Lower leg skin (tissue), 4 donors: ENCODE data around the gene HDAC9. TPM values are rescaled to one million over a fixed set of nuclear protein-coding genes. Genes with fewer than 3 reads are reported as not detected.
A peak's percentile ranks its signal among the peaks of the same experiment; 100 is the strongest.

Experiments used
- DNase-seq, 2 donors: peaks; one replicate each; pipeline ENCODE4 v3.0.0-alpha.2; 2019; ENCODE audit warnings: low spot score in 2 of 2
- H3K4me3 ChIP-seq: fragments of 200-600 bp; sonication (generic); 2 replicates; pipeline ENCODE4 v1.5.1; 2017; ENCODE audit warnings: mild to moderate bottlenecking, low read depth; ENCODE audit not compliant: poor library complexity, severe bottlenecking
- POLR2A ChIP-seq, 2 donors: fragments of 450-650 bp; IDR thresholded peaks; one replicate each; pipeline ENCODE4 v1.6.1; 2016 to 2017; ENCODE audit warnings: antibody characterized with exemption in 2 of 2, mild to moderate bottlenecking in 1 of 2, moderate library complexity in 1 of 2
- WGBS, 2 donors: methylation state at CpG; one replicate each; pipeline ENCODE4 v1.1.5; 2018; 5-methylcytosine and 5-hydroxymethylcytosine counted together
- intact Hi-C: fragments of 100-400 bp; cut with DNase I; formaldehyde crosslinking; loops from one replicate; pipeline ENCODE4 v1.15.0; 2023; ENCODE audit warnings: low total_unique reads
- total RNA-seq, 4 donors: library from RNA; depleted of rRNA; stranded (reverse); fragments of >200 nt; gene quantifications; one replicate each; pipeline ENCODE4 v1.1.0, GENCODE V29; 2016
- TF ChIP-seq, protein P1 (sequence below), 3 donors: fragments of 450-650 bp; IDR thresholded peaks; one replicate each; pipeline ENCODE4 v1.5.1; 2016; ENCODE audit warnings: antibody characterized with exemption in 3 of 3, mild to moderate bottlenecking in 3 of 3, moderate library complexity in 2 of 3

HDAC9 gene
- total RNA-seq, 4 donors from 2014 or later = 3.1 to 5.5 (median 4.7) TPM

DNA sequence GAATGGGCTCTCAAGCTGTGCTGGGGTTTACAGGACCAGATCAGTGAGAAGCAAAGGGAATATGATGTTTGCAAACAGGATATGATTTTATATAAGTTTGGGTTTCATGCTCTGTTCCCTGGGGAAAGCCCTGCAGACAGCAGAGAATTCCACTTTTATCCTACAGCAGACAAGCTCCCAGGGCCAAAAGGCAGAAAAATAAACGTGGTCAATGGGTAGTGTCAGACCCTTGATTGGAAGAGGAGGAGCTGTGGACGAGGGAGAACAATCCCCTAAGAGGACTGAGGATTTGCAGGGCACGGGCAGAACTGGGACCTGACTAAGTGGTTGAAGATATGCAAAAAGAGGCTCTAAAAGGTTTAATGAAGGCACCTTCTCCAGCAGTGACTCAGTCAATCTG is 275.3 kb downstream of the HDAC9 start:
- no peak for DNase-seq
- no peak for TF ChIP-seq POLR2A (IDR thresholded peaks at IDR 0.05)
- TF ChIP-seq, protein P1, sequence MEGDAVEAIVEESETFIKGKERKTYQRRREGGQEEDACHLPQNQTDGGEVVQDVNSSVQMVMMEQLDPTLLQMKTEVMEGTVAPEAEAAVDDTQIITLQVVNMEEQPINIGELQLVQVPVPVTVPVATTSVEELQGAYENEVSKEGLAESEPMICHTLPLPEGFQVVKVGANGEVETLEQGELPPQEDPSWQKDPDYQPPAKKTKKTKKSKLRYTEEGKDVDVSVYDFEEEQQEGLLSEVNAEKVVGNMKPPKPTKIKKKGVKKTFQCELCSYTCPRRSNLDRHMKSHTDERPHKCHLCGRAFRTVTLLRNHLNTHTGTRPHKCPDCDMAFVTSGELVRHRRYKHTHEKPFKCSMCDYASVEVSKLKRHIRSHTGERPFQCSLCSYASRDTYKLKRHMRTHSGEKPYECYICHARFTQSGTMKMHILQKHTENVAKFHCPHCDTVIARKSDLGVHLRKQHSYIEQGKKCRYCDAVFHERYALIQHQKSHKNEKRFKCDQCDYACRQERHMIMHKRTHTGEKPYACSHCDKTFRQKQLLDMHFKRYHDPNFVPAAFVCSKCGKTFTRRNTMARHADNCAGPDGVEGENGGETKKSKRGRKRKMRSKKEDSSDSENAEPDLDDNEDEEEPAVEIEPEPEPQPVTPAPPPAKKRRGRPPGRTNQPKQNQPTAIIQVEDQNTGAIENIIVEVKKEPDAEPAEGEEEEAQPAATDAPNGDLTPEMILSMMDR (IDR thresholded peaks at IDR 0.05) = no peak
- H3K4me3 ChIP-seq = no peak overlapping the region
- WGBS, 2 donors = 60 to 65% methylated on average over 3 of the region's 3 CpGs
- intact Hi-C loops = no loop called here

DNA sequence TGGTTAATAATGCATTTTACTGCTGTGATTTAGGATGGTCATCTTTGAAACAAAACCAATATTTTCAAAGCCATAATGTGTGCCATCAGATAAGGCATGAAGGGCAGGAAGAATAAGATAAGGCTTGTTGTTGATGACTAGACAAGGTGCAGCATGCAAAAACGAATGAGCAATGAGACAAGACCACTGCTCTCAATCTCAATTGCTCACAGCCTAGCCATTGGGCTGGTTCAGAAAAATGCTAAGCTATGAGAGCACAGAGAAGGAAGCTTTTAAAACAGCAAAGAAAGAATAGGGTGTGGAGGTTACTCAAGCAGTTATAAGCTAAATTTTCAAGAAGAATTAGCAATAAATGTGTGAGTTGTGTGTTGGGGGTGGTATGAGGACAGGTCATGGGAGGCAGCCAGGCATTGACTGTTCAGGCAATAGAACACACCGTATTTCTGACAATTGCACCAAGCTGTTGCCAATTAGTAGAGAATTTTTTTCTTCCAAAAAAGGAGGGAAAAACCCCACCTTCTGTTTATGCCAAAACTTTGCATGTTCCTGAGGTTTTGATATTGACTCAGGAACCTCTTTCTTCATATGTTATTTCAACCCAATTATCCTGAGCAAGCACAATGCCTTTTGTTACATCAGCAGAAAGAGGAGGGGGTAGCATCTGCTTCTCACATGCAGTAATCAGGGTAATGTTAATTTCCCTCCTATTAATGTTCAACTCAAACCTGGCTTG is 276.5 kb downstream of the HDAC9 start:
- 35 to 37% methylated on average over 2 of the region's 2 CpGs for WGBS, 2 donors
- H3K4me3 ChIP-seq = no peak overlapping the region
- intact Hi-C loops = no loop called here
- no peak for TF ChIP-seq POLR2A (IDR thresholded peaks at IDR 0.05)
- TF ChIP-seq, protein P1 (IDR thresholded peaks at IDR 0.05) = no peak
- peak in 1 of 2 donors; percentile 30 for DNase-seq

DNA sequence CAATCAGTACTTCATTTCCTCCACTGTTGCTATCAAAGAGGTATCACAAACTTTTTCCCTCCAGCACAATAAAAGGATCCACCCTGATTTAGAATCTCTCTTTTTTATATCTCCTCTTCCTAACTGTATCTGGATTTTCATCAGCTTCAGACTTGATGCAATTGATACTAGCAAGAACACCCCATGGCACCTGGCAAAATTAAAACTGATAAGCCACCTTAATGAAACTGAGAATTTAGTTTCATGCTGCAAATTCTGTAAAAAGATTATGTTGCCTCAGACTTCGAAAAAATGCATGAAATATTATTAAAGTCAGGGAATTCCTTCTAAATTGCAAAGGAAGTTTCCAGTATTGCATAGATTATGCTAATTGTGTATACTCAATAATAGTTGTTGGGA is 277.0 kb downstream of the HDAC9 start:
- 61 to 90% methylated on average over 1 of the region's 1 CpG for WGBS, 2 donors
- DNase-seq = no peak
- no peak for TF ChIP-seq POLR2A (IDR thresholded peaks at IDR 0.05)
- TF ChIP-seq, protein P1 (IDR thresholded peaks at IDR 0.05) = no peak
- intact Hi-C loops = no loop called here
- H3K4me3 ChIP-seq = no peak overlapping the region

DNA sequence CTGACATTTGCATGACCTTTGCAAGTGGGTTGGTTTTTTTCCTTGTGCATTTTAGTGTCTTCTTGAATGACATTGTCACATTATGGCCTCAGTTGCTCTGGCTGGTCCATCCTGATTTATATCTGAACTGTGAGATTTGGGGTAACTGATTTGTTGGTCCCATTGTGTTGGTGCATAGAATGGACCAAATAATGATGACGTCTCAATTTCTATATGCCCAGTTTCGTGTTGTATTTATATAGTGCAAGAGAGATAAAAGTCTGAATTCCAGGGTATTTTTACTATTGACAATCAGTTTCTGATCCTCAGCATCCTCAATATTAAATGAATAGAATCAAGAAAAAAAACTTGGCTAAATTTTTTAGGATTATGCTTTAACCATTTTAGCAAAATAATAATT is 281.8 kb downstream of the HDAC9 start:
- no peak for DNase-seq
- TF ChIP-seq POLR2A (IDR thresholded peaks at IDR 0.05) = no peak
- TF ChIP-seq, protein P1 (IDR thresholded peaks at IDR 0.05) = no peak
- 93 to 94% methylated on average over 2 of the region's 2 CpGs for WGBS, 2 donors
- no peak overlapping the region for H3K4me3 ChIP-seq
- intact Hi-C loops = no loop called here

DNA sequence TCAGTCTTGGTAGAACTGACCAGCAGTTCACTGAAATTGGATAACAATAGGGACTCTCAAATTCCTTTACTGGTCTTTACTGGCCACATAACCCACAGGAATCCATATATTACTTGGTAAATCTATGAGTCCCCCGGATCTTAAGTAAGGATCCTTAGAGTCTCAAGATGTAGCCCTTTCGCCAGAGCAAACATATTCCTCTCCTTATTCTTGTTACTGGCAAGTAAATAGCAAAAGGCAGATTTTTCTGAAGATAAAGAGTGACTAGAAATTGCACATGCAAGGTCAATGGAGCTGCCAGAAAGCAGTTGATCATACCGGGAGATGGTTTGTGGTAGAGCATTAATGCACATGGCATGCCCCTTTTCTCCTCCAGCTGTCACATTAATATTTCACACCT is 283.0 kb downstream of the HDAC9 start:
- intact Hi-C loops = no loop called here
- 69 to 83% methylated on average over 3 of the region's 3 CpGs for WGBS, 2 donors
- TF ChIP-seq, protein P1 (IDR thresholded peaks at IDR 0.05) = no peak
- no peak for TF ChIP-seq POLR2A (IDR thresholded peaks at IDR 0.05)
- no peak overlapping the region for H3K4me3 ChIP-seq
- DNase-seq = no peak

DNA sequence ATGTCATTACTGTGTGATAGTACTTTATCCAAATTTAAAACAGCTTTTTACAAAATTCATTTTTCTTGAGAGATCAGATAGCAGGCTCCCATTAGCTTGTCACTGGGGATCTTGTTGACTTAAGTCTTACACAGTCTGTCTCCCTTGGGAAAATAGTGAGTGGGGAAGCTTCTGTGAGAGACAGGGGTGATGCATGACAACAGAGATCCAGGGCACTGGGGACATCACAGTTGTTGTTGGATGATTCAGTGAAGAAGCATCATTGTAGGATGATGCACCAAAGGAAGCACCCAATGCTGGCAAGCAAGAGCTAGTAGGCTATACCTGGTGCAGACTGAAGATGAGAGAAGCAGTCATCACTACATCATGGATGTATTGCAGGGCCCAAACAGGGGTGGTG is 284.7 kb downstream of the HDAC9 start:
- TF ChIP-seq, protein P1 (IDR thresholded peaks at IDR 0.05) = no peak
- TF ChIP-seq POLR2A (IDR thresholded peaks at IDR 0.05) = no peak
- no peak overlapping the region for H3K4me3 ChIP-seq
- no peak for DNase-seq
- intact Hi-C loops = no loop called here
